ENCODE data around the gene TM9SF1.

DNA sequence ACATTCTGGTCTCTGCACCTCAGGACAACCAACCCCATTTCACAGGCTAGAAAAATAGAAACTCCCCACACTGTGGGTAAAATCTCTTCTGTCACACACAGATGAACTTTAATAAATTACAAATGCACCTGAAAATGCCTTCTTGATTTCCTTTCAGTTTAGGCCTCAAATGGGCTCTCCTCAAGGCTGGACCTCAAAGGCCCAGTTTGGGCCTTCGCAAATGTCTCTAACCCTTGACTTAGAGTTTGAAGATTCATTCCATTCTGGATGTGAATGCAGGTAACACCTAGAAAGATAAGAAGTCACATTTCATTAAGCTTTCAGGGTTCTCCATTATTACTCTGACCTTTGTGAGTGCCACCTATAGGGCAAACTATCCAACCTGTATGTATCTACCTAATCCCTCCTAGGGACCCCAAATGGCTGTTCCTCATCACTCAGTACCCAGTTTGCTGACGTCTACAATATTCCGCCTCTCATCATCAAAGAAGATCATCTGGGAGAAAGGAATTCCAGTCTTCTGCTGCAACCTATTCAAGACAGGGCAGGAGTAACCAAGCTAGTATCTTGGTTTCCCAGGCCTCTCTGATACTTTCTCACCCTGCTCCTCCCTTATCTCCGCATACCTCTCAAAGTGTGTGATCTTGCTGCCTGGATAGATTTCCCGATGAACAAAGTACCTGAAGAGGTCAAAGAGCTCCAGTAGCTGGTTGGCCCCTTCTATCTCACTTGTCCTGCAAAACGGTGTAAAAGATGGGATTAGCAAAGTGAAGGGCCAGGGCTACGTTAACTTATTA lies 18.8 kb upstream of the TM9SF1 start:
- TF ChIP-seq POLR2A (IDR thresholded peaks at IDR 0.05; ENCODE audit: low read depth, low read length) = no peak
- TF ChIP-seq, protein P1, sequence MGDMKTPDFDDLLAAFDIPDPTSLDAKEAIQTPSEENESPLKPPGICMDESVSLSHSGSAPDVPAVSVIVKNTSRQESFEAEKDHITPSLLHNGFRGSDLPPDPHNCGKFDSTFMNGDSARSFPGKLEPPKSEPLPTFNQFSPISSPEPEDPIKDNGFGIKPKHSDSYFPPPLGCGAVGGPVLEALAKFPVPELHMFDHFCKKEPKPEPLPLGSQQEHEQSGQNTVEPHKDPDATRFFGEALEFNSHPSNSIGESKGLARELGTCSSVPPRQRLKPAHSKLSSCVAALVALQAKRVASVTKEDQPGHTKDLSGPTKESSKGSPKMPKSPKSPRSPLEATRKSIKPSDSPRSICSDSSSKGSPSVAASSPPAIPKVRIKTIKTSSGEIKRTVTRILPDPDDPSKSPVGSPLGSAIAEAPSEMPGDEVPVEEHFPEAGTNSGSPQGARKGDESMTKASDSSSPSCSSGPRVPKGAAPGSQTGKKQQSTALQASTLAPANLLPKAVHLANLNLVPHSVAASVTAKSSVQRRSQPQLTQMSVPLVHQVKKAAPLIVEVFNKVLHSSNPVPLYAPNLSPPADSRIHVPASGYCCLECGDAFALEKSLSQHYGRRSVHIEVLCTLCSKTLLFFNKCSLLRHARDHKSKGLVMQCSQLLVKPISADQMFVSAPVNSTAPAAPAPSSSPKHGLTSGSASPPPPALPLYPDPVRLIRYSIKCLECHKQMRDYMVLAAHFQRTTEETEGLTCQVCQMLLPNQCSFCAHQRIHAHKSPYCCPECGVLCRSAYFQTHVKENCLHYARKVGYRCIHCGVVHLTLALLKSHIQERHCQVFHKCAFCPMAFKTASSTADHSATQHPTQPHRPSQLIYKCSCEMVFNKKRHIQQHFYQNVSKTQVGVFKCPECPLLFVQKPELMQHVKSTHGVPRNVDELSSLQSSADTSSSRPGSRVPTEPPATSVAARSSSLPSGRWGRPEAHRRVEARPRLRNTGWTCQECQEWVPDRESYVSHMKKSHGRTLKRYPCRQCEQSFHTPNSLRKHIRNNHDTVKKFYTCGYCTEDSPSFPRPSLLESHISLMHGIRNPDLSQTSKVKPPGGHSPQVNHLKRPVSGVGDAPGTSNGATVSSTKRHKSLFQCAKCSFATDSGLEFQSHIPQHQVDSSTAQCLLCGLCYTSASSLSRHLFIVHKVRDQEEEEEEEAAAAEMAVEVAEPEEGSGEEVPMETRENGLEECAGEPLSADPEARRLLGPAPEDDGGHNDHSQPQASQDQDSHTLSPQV (IDR thresholded peaks at IDR 0.05) = no peak
- no peak for TF ChIP-seq MYC (IDR thresholded peaks at IDR 0.05; ENCODE audit: insufficient read depth, insufficient read length, insufficient replicate concordance, low read length, severe bottlenecking)
- TF ChIP-seq PML (IDR thresholded peaks at IDR 0.05; ENCODE audit: low read length) = no peak
- TF ChIP-seq, protein P2, sequence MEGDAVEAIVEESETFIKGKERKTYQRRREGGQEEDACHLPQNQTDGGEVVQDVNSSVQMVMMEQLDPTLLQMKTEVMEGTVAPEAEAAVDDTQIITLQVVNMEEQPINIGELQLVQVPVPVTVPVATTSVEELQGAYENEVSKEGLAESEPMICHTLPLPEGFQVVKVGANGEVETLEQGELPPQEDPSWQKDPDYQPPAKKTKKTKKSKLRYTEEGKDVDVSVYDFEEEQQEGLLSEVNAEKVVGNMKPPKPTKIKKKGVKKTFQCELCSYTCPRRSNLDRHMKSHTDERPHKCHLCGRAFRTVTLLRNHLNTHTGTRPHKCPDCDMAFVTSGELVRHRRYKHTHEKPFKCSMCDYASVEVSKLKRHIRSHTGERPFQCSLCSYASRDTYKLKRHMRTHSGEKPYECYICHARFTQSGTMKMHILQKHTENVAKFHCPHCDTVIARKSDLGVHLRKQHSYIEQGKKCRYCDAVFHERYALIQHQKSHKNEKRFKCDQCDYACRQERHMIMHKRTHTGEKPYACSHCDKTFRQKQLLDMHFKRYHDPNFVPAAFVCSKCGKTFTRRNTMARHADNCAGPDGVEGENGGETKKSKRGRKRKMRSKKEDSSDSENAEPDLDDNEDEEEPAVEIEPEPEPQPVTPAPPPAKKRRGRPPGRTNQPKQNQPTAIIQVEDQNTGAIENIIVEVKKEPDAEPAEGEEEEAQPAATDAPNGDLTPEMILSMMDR (IDR thresholded peaks at IDR 0.05 in 2 of 3, conservative IDR thresholded peaks at IDR 0.05 in 1 of 3; ENCODE audit: control insufficient read depth in 2 of 3, extremely low read depth in 1 of 3, insufficient read depth in 1 of 3, low read depth in 3 of 3, low read length in 3 of 3) = no peak

Data from GM12878 (cell line).